IMR-90 (cell line): Measurements from ENCODE around the gene HSD17B11. TPM values are rescaled to one million over a fixed set of nuclear protein-coding genes. Genes with fewer than 3 reads are reported as not detected.

Source experiments
- ATAC-seq: fragments of 200-7000 bp; cut with Tn5 transposase; 2 replicates; pipeline ENCODE4 v1.9.1; 2020; ENCODE audit warnings: low read depth, mild to moderate bottlenecking, moderate library complexity
- BruUV-seq: library from RNA; stranded (reverse); fragments of 400-500 nt; replicated peaks from 2 replicates; lab custom pipeline; 2021; lab: Mats Ljungman, UMichigan
- CTCF ChIA-PET: fragments of 300-600 bp; formaldehyde crosslinking; extraction: SDS; loops from one replicate; lab custom pipeline; 2021; ENCODE audit warnings: antibody characterized with exemption; lab: Yijun Ruan, JAX
- POLR2A ChIA-PET: fragments of 300-600 bp; sonication (Branson Sonifier 250); formaldehyde crosslinking; loops from one replicate; lab custom pipeline; 2022; ENCODE audit warnings: antibody characterized with exemption; ENCODE audit not compliant: unreplicated experiment; lab: Charles Lee
- DNase-seq: peaks from one replicate; pipeline ENCODE4 v3.0.0; 2013
- H2AFZ ChIP-seq: replicated peaks from 2 replicates; pipeline ENCODE3; 2013; ENCODE audit warnings: low read length, mild to moderate bottlenecking; ENCODE audit not compliant: poor library complexity
- H2AK5ac ChIP-seq: 2 replicates; pipeline ENCODE4 v1.6.1; 2013; ENCODE audit warnings: low read depth, low read length, inconsistent platforms
- H2AK9ac ChIP-seq: replicated peaks from 2 replicates; pipeline ENCODE3; 2013; ENCODE audit warnings: mild to moderate bottlenecking, low read depth, low read length, moderate library complexity; ENCODE audit not compliant: poor library complexity
- H2BK120ac ChIP-seq: 2 replicates; pipeline ENCODE4 v1.6.1; 2013; ENCODE audit warnings: low read depth, low read length, inconsistent platforms
- H2BK15ac ChIP-seq: 3 replicates; pipeline ENCODE4 v1.6.1; 2013; ENCODE audit warnings: low read depth, low read length, inconsistent platforms
- H2BK20ac ChIP-seq: 2 replicates; pipeline ENCODE4 v1.6.1; 2013; ENCODE audit warnings: low read depth, mild to moderate bottlenecking, inconsistent platforms, low read length, moderate library complexity
- H2BK5ac ChIP-seq: 2 replicates; pipeline ENCODE4 v1.6.1; 2013; ENCODE audit warnings: mild to moderate bottlenecking, low read depth, low read length, inconsistent platforms; ENCODE audit not compliant: poor library complexity, severe bottlenecking
- H3K14ac ChIP-seq: replicated peaks from 2 replicates; pipeline ENCODE4 v1.6.1; 2013; ENCODE audit warnings: low read depth, low read length, inconsistent platforms
- H3K18ac ChIP-seq: 2 replicates; pipeline ENCODE4 v1.6.1; 2013; ENCODE audit warnings: low read depth, low read length, control low read depth
- H3K23ac ChIP-seq: 2 replicates; pipeline ENCODE4 v1.6.1; 2013; ENCODE audit warnings: low read depth, low read length, inconsistent platforms
- H3K27ac ChIP-seq: 2 replicates; pipeline ENCODE4 v1.5.1; 2013; ENCODE audit warnings: mild to moderate bottlenecking, control low read depth, low read length; ENCODE audit not compliant: insufficient read depth
- H3K27me3 ChIP-seq: 2 replicates; pipeline ENCODE4 v1.6.1; 2013; ENCODE audit warnings: low read length; ENCODE audit not compliant: control insufficient read depth, insufficient read depth
- H3K36me3 ChIP-seq: 2 replicates; pipeline ENCODE4 v1.6.1; 2013; ENCODE audit warnings: low read length, mixed read lengths; ENCODE audit not compliant: control insufficient read depth, insufficient read depth
- H3K4ac ChIP-seq: 2 replicates; pipeline ENCODE4 v1.6.1; 2013; ENCODE audit warnings: low read depth, low read length, inconsistent platforms
- H3K4me1 ChIP-seq: 2 replicates; pipeline ENCODE4 v1.6.1; 2013; ENCODE audit warnings: low read length, mixed read lengths; ENCODE audit not compliant: control insufficient read depth, insufficient read depth
- H3K4me2 ChIP-seq: 2 replicates; pipeline ENCODE4 v1.6.1; 2013; ENCODE audit warnings: low read depth, mild to moderate bottlenecking, control low read depth, low read length, moderate library complexity
- H3K4me3 ChIP-seq: 2 replicates; pipeline ENCODE4 v1.5.1; 2013; ENCODE audit warnings: low read depth, mild to moderate bottlenecking, control low read depth, low read length, moderate library complexity; ENCODE audit not compliant: insufficient read depth
- H3K56ac ChIP-seq: 2 replicates; pipeline ENCODE4 v1.6.1; 2013; ENCODE audit warnings: low read length, inconsistent platforms; ENCODE audit not compliant: insufficient read depth; ENCODE audit errors: extremely low read depth
- H3K79me1 ChIP-seq, 2 experiments: 2 replicates each; pipeline ENCODE4 v1.6.1; 2013; ENCODE audit warnings: low read length in 2 of 2, inconsistent platforms in 1 of 2, low read depth in 1 of 2
- H3K9ac ChIP-seq: 2 replicates; pipeline ENCODE4 v1.6.1; 2013; ENCODE audit warnings: low read depth, low read length, control low read depth
- H3K9me1 ChIP-seq: 2 replicates; pipeline ENCODE4 v1.6.1; 2013; ENCODE audit warnings: low read length, inconsistent platforms; ENCODE audit not compliant: insufficient read depth
- H3K9me3 ChIP-seq: 2 replicates; pipeline ENCODE4 v1.6.1; 2013; ENCODE audit warnings: low read length; ENCODE audit not compliant: control insufficient read depth, insufficient read depth
- H4K20me1 ChIP-seq: 2 replicates; pipeline ENCODE4 v1.6.1; 2013; ENCODE audit warnings: low read length, inconsistent platforms; ENCODE audit not compliant: insufficient read depth
- H4K5ac ChIP-seq: 2 replicates; pipeline ENCODE4 v1.6.1; 2013; ENCODE audit warnings: mild to moderate bottlenecking, low read depth, low read length, control low read depth
- H4K8ac ChIP-seq, 2 experiments: 2 replicates each; pipeline ENCODE4 v1.6.1; 2013; ENCODE audit warnings: low read depth in 2 of 2, low read length in 2 of 2, control low read depth in 1 of 2, inconsistent platforms in 1 of 2
- H4K91ac ChIP-seq: 2 replicates; pipeline ENCODE4 v1.6.1; 2013; ENCODE audit warnings: low read depth, low read length, inconsistent platforms; ENCODE audit not compliant: insufficient read depth
- MAZ ChIP-seq: IDR thresholded peaks from 2 replicates; pipeline ENCODE4 v1.6.1; 2012; ENCODE audit warnings: low read depth, mild to moderate bottlenecking, low read length, improper control_type of control experiment, moderate library complexity, borderline replicate concordance
- WGBS, 2 experiments: methylation state at CpG; one replicate each; pipeline versions ENCODE4 v1.1.5 to v1.1.7; 2013; ENCODE audit warnings: missing lambda C conversion rate in 2 of 2; ENCODE audit not compliant: insufficient read length in 1 of 2; ENCODE audit errors: extremely low coverage in 2 of 2; 5-methylcytosine and 5-hydroxymethylcytosine counted together
- dilution Hi-C: fragments of 300-500 bp; cut with HindIII; formaldehyde crosslinking; loops from one replicate; pipeline ENCODE4 v1.14.3; 2018; ENCODE audit warnings: low sequenced_read_pairs; ENCODE audit not compliant: unreplicated experiment
- in situ Hi-C: fragments of 300-500 bp; cut with MboI; formaldehyde crosslinking; loops from 3 replicates; pipeline ENCODE4 v1.14.3; 2019; ENCODE audit warnings: low sequenced_read_pairs, inconsistent platforms, mixed read lengths
- intact Hi-C: fragments of 100-400 bp; cut with micrococcal nuclease; formaldehyde crosslinking; loops from 2 replicates; pipeline ENCODE4 v1.10.0; 2022
- polyA plus RNA-seq, 3 experiments: library from polyadenylated mRNA; depleted of rRNA; stranded (reverse); fragments of >200 nt; gene quantifications; 2 replicates each; pipeline ENCODE4 v1.2.3, GENCODE V29; 2012; ENCODE audit warnings: low replicate concordance in 1 of 3
- total RNA-seq: library from RNA; depleted of rRNA; stranded (reverse); fragments of >200 nt; gene quantifications from 2 replicates; pipeline ENCODE4 v1.2.3, GENCODE V29; 2012

The HSD17B11 gene
- total and polyA plus RNA-seq, 2 of the 4 experiments (the other 2 are of a cell fraction): 11.3 to 12.0 TPM

DNA sequence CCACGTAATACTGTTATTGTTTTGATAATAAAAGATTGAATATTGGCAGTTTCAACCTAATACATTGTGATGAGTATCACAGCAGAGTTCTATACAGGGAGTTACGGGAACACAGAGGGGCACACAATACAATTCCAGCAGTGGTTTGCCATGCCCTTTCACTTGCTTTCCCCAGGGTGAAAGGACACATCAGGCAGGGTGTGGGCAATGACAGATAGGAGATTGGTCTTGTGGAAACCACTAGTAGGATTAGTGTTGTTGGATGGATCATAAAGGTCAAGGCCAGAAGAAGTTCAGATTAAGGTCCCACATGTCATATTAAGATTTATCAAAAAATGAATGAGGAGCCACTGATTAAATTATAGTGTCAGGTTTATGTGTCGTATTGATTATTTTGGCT, 8.1 kb downstream of the HSD17B11 start:
- H3K9ac ChIP-seq: no peak overlapping the region
- no peaks in the 10 kb centered on the region for H4K20me1 ChIP-seq
- H3K56ac ChIP-seq: no peak overlapping the region
- no TSS peak for BruUV-seq
- H3K18ac ChIP-seq: no peak overlapping the region
- no peaks in the 10 kb centered on the region for H3K4me1 ChIP-seq
- peaks cover 14 to 19% of the 10 kb centered on the region in 2 experiments; a peak in 3 of 4 replicates for H3K79me1 ChIP-seq
- no peak overlapping the region for H3K14ac ChIP-seq
- no peak overlapping the region for H3K4me2 ChIP-seq
- H3K27me3 ChIP-seq: no peaks in the 10 kb centered on the region
- no peak overlapping the region for H2AK5ac ChIP-seq
- ChIA-PET POLR2A (no interaction called here), CTCF (interaction anchor here (0.9 kb wide), 1 partner anchor 8 kb away, joined by 3 read pairs; the partner anchor contains the start of gene HSD17B11)
- no peaks in the 10 kb centered on the region for H3K9me3 ChIP-seq
- H4K91ac ChIP-seq: no peak overlapping the region
- WGBS, 2 experiments: no CpG with 5 or more reads among the region's 3 CpGs
- no peak overlapping the region for H2AFZ ChIP-seq
- no peak for ATAC-seq
- no peak overlapping the region for H2BK120ac ChIP-seq
- H2BK15ac ChIP-seq: no peak overlapping the region
- intact Hi-C loops (no loop called here), dilution Hi-C loops (no loop called here), in situ Hi-C loops (no loop called here)
- no peak for TF ChIP-seq MAZ
- H3K4me3 ChIP-seq: no peak overlapping the region
- no peak overlapping the region for H4K8ac ChIP-seq
- no peak overlapping the region for H3K4ac ChIP-seq
- H2BK20ac ChIP-seq: no peak overlapping the region
- H3K9me1 ChIP-seq: 0 out of 2 replicates have a peak, but pooled peaks cover 2% of the 10 kb centered on the region
- H3K23ac ChIP-seq: no peak overlapping the region
- H2BK5ac ChIP-seq: no peak overlapping the region
- no peak overlapping the region for H3K27ac ChIP-seq
- peaks cover 6% of the 10 kb centered on the region; the same call in 1 of the 2 replicates for H3K36me3 ChIP-seq
- H2AK9ac ChIP-seq: no peak overlapping the region
- no peak for DNase-seq
- H4K5ac ChIP-seq: no peak overlapping the region
